Retinal pigment epithelial cell (primary cell): ENCODE measurements around the gene SMAD4.
A peak's percentile ranks its signal among the peaks of the same experiment; 100 is the strongest.

Experiments
- DNase-seq: peaks from one replicate; pipeline ENCODE4 v3.0.0-alpha.2; 2010; ENCODE audit warnings: low read depth
- H3K4me3 ChIP-seq: 2 replicates; pipeline ENCODE4 v1.5.1; 2011; ENCODE audit warnings: mild to moderate bottlenecking, low read length, control low read depth, moderate library complexity
- TF ChIP-seq, protein P1 (sequence below): conservative IDR thresholded peaks from 2 replicates; pipeline ENCODE4 v1.5.1; 2011; ENCODE audit warnings: low read depth, low read length, control low read depth, inconsistent platforms

The SMAD4 gene

GRCh38 chr18:51029694-51030536, at the start of gene SMAD4:
Gene SMAD4, plus strand, starts transcription at chr18:51030213. Its CDS starts 16,834 bp downstream, at chr18:51047047.
- DNase-seq = peak; percentile 80
- H3K4me3 ChIP-seq = peak within 1 kb of the TSS; percentile 88
- TF ChIP-seq, protein P1, sequence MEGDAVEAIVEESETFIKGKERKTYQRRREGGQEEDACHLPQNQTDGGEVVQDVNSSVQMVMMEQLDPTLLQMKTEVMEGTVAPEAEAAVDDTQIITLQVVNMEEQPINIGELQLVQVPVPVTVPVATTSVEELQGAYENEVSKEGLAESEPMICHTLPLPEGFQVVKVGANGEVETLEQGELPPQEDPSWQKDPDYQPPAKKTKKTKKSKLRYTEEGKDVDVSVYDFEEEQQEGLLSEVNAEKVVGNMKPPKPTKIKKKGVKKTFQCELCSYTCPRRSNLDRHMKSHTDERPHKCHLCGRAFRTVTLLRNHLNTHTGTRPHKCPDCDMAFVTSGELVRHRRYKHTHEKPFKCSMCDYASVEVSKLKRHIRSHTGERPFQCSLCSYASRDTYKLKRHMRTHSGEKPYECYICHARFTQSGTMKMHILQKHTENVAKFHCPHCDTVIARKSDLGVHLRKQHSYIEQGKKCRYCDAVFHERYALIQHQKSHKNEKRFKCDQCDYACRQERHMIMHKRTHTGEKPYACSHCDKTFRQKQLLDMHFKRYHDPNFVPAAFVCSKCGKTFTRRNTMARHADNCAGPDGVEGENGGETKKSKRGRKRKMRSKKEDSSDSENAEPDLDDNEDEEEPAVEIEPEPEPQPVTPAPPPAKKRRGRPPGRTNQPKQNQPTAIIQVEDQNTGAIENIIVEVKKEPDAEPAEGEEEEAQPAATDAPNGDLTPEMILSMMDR = no peak

DNA sequence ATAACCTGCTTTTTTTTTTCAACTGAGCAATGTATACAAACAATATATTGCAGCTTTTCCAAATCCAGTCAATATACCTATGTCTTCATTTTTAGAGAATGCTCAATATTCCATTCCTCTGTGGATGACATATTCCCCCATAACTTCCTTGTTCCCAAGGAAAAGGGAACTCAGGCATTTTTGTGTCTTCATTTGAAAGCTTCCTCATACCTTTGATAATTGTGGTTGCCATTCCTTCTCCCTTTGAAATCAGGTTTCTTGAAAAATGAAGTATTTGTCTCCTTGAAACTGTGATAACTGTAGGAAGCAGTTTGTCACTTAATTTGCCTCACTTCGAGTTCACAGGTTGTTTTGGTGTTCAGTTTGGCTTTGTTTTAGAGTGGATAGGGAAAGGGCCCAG, 48.6 kb upstream of the SMAD4 start:
- TF ChIP-seq, protein P1 = no peak
- no peak overlapping the region for H3K4me3 ChIP-seq
- DNase-seq = no peak

DNA sequence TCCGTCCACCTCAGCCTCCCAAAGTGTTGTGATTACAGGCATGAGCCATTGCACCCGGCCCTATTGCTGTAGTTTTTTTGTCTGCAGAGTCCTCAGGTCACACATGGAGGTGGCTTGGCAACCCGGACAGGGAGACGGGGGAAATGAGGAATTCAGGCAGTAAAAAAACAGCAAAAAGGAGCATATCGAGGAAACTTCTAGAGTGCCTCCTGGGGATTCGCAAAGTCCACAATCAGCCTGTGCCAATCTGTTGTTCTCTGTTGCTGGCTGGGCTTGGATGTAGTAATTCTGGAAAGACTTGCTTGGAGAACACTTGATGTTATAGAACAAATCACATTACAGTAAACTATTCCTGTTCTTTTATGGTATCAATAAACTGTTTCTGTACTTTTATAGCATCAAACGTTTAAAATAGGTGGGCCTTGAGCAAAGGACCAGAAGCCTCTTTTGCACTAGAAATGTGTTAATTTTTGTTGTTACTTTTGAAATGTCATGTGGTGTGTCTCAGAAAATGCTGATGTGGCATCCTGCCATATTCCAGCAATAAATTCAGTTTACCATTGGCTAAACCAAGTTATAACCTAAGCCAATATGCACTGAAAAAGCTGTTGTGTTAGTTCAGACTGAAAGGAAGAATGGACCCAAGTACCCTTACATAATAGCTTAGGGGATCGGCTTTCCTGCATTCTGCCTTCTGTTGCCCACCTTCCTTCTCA, 47.8 kb upstream of the SMAD4 start:
- H3K4me3 ChIP-seq = no peak overlapping the region
- no peak for DNase-seq
- TF ChIP-seq, protein P1 = no peak

DNA sequence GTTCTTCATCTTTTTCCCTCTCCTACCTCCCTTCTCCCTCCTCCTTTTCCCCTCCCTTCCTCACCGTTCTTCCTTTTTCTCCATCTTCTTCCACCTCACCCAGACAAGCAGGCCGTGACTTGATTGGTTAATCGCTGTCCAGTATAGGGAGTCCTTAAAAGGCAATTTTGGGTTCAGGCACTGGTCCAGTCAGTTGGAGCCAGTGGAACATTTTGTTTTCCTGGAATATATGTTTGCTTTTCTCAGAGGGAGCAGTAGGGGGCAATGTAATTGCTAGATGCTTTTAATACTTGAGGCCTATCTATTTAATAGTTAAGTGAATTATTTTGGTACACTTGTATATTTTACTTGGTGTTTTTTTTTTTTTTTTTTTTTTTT, 47.2 kb upstream of the SMAD4 start:
- H3K4me3 ChIP-seq = no peak overlapping the region
- TF ChIP-seq, protein P1 = peak; percentile 20
- no peak for DNase-seq

- H3K4me3 ChIP-seq = no peak overlapping the region
- DNase-seq = no peak
- TF ChIP-seq, protein P1 = no peak
Measured at GRCh38 chr18:50986360-50987087, 43.5 kb upstream of the SMAD4 start.

- no peak overlapping the region for H3K4me3 ChIP-seq
- TF ChIP-seq, protein P1 = no peak
- no peak for DNase-seq
Measured at GRCh38 chr18:50987261-50987660, 42.8 kb upstream of the SMAD4 start.
